Tibial nerve (tissue), 4 donors: ENCODE data around the gene CROCC2. TPM values are rescaled to one million over a fixed set of nuclear protein-coding genes. Genes with fewer than 3 reads are reported as not detected.
A peak's percentile ranks its signal among the peaks of the same experiment; 100 is the strongest.

Experiments used
- DNase-seq, 2 donors: peaks; one replicate each; pipeline ENCODE4 v3.0.0-alpha.2; 2019; ENCODE audit warnings: low spot score in 2 of 2
- H3K27ac ChIP-seq, 4 donors: fragments of 200-600 bp; sonication (generic) in 3 of 4; one replicate each; pipeline ENCODE4 v1.5.1; 2017 to 2019; ENCODE audit warnings: mild to moderate bottlenecking in 1 of 4
- H3K27me3 ChIP-seq, 2 donors: fragments of 200-600 bp; sonication (generic) in 1 of 2; one replicate each; pipeline versions ENCODE4 v1.5.1 to v1.6.0; 2017 to 2019
- H3K36me3 ChIP-seq, 3 donors: fragments of 200-600 bp; sonication (generic); one replicate each; pipeline ENCODE4 v1.5.1; 2018 to 2019
- H3K4me1 ChIP-seq, 4 donors: fragments of 200-600 bp; sonication (generic) in 3 of 4; one replicate each; pipeline ENCODE4 v1.5.1; 2017 to 2019
- H3K4me3 ChIP-seq, 4 donors: fragments of 200-600 bp; sonication (generic) in 3 of 4; one replicate each; pipeline ENCODE4 v1.5.1; 2017 to 2019; ENCODE audit warnings: mild to moderate bottlenecking in 1 of 4, moderate library complexity in 1 of 4
- H3K9me3 ChIP-seq, 4 donors: fragments of 200-600 bp; sonication (generic) in 3 of 4; one replicate each; pipeline ENCODE4 v1.5.1; 2017 to 2019
- EP300 ChIP-seq, 2 donors: sonication (generic); formaldehyde crosslinking; IDR thresholded peaks; one replicate each; pipeline ENCODE4 v1.6.1; 2017; ENCODE audit warnings: antibody characterized with exemption in 2 of 2, mild to moderate bottlenecking in 1 of 2
- POLR2A ChIP-seq, 2 donors: fragments of 450-650 bp; IDR thresholded peaks; one replicate each; pipeline ENCODE4 v1.6.1; 2017; ENCODE audit warnings: antibody characterized with exemption in 2 of 2, mild to moderate bottlenecking in 2 of 2, moderate library complexity in 2 of 2
- WGBS, 2 donors: methylation state at CpG; one replicate each; pipeline ENCODE4 v1.1.5; 2018; 5-methylcytosine and 5-hydroxymethylcytosine counted together
- total RNA-seq, 4 donors: library from RNA; depleted of rRNA; stranded (reverse); fragments of >200 nt; gene quantifications; one replicate each; pipeline ENCODE4 v1.1.0, GENCODE V29; 2016
- TF ChIP-seq, protein P1 (sequence below), 5 experiments: fragments of 200-600 bp in 3 of 5; fragments of 450-650 bp in 2 of 5; sonication (generic) in 3 of 5; IDR thresholded peaks; one replicate each; pipeline ENCODE4 v1.5.1; 2016 to 2019; ENCODE audit warnings: antibody characterized with exemption in 5 of 5, mild to moderate bottlenecking in 3 of 5, moderate library complexity in 2 of 5

Gene CROCC2
- total RNA-seq, 4 donors from 2014 or later, result 0.44 to 1.2 TPM; not detected in 2

DNA sequence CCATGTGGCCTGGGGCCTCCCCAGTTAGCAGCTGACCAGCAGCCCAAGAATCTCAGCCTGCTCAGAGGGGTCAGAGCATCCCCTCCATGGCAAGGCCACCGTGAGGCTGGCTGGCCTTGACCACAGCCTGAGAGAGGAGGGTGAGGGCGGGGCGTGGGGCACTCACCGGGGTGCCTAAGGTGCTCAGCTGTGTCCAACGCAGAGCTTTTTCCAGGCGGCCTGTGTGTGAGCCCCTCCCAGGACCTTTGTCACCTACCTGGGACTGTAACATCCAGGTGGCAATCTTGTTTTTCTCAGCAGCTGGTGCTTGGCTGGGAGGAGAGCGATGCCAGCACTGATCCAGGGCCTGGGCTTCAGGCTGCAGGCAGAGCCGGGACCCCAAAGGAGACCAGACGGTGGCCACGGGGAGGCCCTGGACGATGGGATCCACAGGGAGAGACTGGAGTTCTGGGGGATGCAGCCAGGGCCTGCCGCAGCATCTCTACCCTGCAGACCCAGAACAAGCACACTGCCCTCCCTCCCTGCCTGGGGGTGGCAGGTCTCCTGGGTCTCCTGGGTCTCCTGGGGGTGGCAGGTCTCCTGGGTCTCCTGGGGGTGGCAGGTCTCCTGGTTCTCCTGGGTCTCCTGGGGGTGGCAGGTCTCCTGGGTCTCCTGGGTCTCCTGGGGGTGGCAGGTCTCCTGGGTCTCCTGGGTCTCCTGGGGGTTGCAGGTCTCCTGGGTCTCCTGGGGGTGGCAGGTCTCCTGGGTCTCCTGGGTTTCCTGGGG, 104.6 kb downstream of the CROCC2 start:
- H3K27ac ChIP-seq, result peak overlapping the region in 3 of 4 donors; percentile 36 to 75 (median 73)
- H3K9me3 ChIP-seq, result peaks cover 0 to 5% (median 0%) of the 10 kb centered on the region in 4 donors
- 77 to 84% methylated on average over 10 to 12 of the region's 12 CpGs for WGBS, 2 donors
- TF ChIP-seq, protein P1, sequence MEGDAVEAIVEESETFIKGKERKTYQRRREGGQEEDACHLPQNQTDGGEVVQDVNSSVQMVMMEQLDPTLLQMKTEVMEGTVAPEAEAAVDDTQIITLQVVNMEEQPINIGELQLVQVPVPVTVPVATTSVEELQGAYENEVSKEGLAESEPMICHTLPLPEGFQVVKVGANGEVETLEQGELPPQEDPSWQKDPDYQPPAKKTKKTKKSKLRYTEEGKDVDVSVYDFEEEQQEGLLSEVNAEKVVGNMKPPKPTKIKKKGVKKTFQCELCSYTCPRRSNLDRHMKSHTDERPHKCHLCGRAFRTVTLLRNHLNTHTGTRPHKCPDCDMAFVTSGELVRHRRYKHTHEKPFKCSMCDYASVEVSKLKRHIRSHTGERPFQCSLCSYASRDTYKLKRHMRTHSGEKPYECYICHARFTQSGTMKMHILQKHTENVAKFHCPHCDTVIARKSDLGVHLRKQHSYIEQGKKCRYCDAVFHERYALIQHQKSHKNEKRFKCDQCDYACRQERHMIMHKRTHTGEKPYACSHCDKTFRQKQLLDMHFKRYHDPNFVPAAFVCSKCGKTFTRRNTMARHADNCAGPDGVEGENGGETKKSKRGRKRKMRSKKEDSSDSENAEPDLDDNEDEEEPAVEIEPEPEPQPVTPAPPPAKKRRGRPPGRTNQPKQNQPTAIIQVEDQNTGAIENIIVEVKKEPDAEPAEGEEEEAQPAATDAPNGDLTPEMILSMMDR (IDR thresholded peaks at IDR 0.05), result no peak
- TF ChIP-seq POLR2A (IDR thresholded peaks at IDR 0.05) (no peak), EP300 (IDR thresholded peaks at IDR 0.05) (no peak)
- peak; percentile 3 to 4 for DNase-seq
- no peak overlapping the region for H3K4me3 ChIP-seq
- peaks cover 0 to 22% (median 0%) of the 10 kb centered on the region in 3 donors for H3K36me3 ChIP-seq
- no peaks in the 10 kb centered on the region for H3K27me3 ChIP-seq
- peaks cover 0 to 40% (median 13%) of the 10 kb centered on the region in 4 donors for H3K4me1 ChIP-seq

DNA sequence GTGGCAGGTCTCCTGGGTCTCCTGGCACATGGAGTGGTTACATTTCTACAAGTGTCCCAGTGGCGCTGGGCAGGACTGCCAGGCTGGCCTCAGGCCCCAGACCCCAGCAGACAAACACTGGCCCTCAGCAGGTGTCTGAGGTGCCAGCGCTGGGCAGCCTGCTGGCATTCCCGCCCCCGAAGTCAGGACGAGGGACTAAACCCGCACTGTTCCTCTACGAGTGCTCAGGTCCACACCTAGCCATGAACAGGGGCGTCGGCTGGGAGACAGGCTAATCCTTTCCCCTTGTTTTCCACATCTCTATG, 105.1 kb downstream of the CROCC2 start:
- peak; percentile 3 to 10 for DNase-seq
- H3K9me3 ChIP-seq, result peaks cover 0 to 1% (median 0%) of the 10 kb centered on the region in 4 donors
- 86 to 94% methylated on average over 8 of the region's 9 CpGs for WGBS, 2 donors
- peaks cover 0 to 40% (median 13%) of the 10 kb centered on the region in 4 donors for H3K4me1 ChIP-seq
- no peak overlapping the region for H3K4me3 ChIP-seq
- TF ChIP-seq EP300 (IDR thresholded peaks at IDR 0.05) (no peak), POLR2A (IDR thresholded peaks at IDR 0.05) (no peak)
- TF ChIP-seq, protein P1 (IDR thresholded peaks at IDR 0.05), result no peak
- H3K36me3 ChIP-seq, result peaks cover 0 to 16% (median 0%) of the 10 kb centered on the region in 3 donors
- no peak overlapping the region for H3K27ac ChIP-seq
- no peaks in the 10 kb centered on the region for H3K27me3 ChIP-seq

DNA sequence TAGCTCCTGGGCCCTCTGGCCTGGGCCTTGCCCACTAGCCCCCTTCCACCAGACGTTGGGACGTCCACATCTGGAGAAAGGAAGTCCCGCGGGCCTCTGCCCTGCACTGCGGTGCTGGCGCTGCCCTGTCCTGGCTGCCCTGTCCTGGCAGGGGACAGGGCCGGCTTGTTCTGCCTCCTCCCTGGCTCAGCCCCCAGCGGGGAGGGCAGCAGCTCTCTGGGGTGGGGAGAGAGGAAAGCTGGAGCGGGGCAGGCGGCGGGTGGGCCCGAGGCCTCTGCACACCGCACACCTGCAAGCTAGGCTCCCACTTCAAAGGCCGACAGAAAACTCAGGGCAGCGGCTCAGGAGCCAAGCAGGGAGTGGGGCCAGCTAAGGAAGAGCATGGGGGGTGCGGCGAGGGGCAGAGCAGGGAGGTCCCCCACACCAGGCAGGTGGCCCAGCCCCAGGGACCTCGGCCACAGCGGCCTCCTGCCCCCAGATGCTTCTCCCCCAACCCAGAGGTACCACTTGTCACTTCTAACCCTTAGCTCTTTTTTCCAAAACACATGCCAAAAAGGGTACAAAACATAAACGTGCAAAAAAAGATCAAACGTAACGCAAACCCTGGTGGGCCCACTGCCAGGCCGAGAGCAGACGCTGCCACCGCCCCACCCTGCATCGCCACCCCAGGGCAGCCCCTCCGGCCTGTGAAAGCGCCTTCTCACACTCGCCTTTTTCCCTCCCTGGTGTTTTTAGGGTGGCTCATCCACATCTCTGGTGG, 105.8 kb downstream of the CROCC2 start:
- Histone ChIP-seq H3K9me3 (no peaks in the 10 kb centered on the region), H3K36me3 (peaks cover 0 to 12% (median 0%) of the 10 kb centered on the region in 3 donors), H3K27ac (no peak overlapping the region), H3K4me3 (no peak overlapping the region), H3K4me1 (peaks cover 0 to 40% (median 13%) of the 10 kb centered on the region in 4 donors), H3K27me3 (no peaks in the 10 kb centered on the region)
- WGBS, 2 donors, result 71 to 72% methylated on average over 28 to 29 of the region's 29 CpGs
- TF ChIP-seq EP300 (IDR thresholded peaks at IDR 0.05) (no peak), POLR2A (IDR thresholded peaks at IDR 0.05) (no peak)
- TF ChIP-seq, protein P1 (IDR thresholded peaks at IDR 0.05), result no peak
- DNase-seq, result peak; percentile 4 to 11

DNA sequence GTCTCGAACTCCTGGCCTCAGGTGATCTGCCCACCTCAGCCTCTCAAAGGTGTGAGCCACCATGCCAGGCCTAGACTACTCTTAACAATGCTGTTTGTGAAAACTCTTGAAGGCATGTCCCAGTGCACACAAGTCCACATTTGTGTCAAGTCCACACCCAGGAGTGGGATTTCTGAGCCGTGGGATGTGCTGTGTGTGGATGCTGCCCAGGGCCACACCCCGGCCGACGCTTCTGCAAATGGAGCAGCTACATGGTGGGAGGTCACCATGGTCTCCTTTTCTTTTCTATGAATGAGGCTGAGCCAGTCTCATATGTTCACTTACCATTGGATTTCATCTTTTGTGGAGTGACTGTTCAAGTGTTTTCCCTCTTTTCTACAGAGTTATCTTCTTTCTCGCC, 108.1 kb downstream of the CROCC2 start:
- no peak for DNase-seq
- 90 to 92% methylated on average over 6 of the region's 6 CpGs for WGBS, 2 donors
- peaks cover 0 to 27% (median 0%) of the 10 kb centered on the region in 3 donors for H3K36me3 ChIP-seq
- TF ChIP-seq, protein P1 (IDR thresholded peaks at IDR 0.05), result no peak
- TF ChIP-seq POLR2A (IDR thresholded peaks at IDR 0.05) (no peak), EP300 (IDR thresholded peaks at IDR 0.05) (no peak)
- no peak overlapping the region for H3K27ac ChIP-seq
- no peaks in the 10 kb centered on the region for H3K27me3 ChIP-seq
- H3K9me3 ChIP-seq, result no peaks in the 10 kb centered on the region
- peaks cover 0 to 28% (median 12%) of the 10 kb centered on the region in 4 donors for H3K4me1 ChIP-seq
- no peak overlapping the region for H3K4me3 ChIP-seq

DNA sequence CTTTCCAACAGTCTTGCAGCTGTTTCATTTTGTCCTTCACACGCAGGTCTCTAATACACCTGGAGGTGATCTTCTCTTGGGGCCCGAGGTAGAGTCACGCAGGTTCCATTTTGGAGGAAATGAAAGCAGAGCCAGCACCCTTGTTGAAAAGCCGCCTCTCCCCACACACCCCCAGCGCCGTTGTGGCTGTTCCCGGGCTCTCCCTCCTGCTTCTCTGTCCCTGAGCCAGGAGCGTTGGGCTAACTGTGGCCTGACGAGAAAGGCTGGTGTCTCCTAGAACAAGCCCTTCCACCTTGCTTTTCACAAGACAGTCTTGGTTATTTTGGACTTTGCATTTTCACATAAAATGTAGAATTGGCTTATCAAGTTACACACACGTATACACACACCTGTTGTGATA, 108.6 kb downstream of the CROCC2 start:
- Histone ChIP-seq H3K36me3 (peaks cover 0 to 33% (median 0%) of the 10 kb centered on the region in 3 donors), H3K9me3 (no peaks in the 10 kb centered on the region), H3K27me3 (no peaks in the 10 kb centered on the region), H3K27ac (no peak overlapping the region), H3K4me3 (no peak overlapping the region), H3K4me1 (peaks cover 0 to 23% (median 8%) of the 10 kb centered on the region in 4 donors)
- no peak for TF ChIP-seq EP300 (IDR thresholded peaks at IDR 0.05)
- WGBS, 2 donors, result 84 to 86% methylated on average over 10 of the region's 10 CpGs
- peak in 1 of 2 donors; percentile 5 for DNase-seq
